Coronary artery (tissue), 2 donors: Measurements from ENCODE around the gene ACAA2.

ENCODE experiments used
- DNase-seq: peaks from one replicate; pipeline ENCODE4 v3.0.0-alpha.2; 2017; ENCODE audit warnings: low spot score
- H3K27ac ChIP-seq, 2 donors: fragments of 200-600 bp; sonication (generic); one replicate each; pipeline ENCODE4 v1.5.1; 2016 to 2019
- H3K4me3 ChIP-seq: fragments of 200-600 bp; sonication (generic); 2 replicates; pipeline ENCODE4 v1.5.1; 2016; ENCODE audit warnings: mild to moderate bottlenecking, moderate library complexity
- CTCF ChIP-seq: fragments of 200-600 bp; sonication (generic); IDR thresholded peaks from one replicate; pipeline ENCODE4 v1.5.1; 2019; ENCODE audit warnings: antibody characterized with exemption

The ACAA2 gene

GRCh38 chr18:49845629-49846360, 32.5 kb upstream of the ACAA2 start:
- no peak for DNase-seq
- TF ChIP-seq CTCF: no peak
- no peak overlapping the region for H3K27ac ChIP-seq
- no peak overlapping the region for H3K4me3 ChIP-seq

GRCh38 chr18:49844903-49845302, 31.6 kb upstream of the ACAA2 start:
- H3K4me3 ChIP-seq: no peak overlapping the region
- H3K27ac ChIP-seq: no peak overlapping the region
- DNase-seq: no peak
- no peak for TF ChIP-seq CTCF

GRCh38 chr18:49843778-49844625, 30.7 kb upstream of the ACAA2 start:
- TF ChIP-seq CTCF: no peak
- Histone ChIP-seq H3K27ac (no peak overlapping the region), H3K4me3 (no peak overlapping the region)
- DNase-seq: no peak

GRCh38 chr18:49843131-49843530, 29.8 kb upstream of the ACAA2 start:
- no peak for TF ChIP-seq CTCF
- DNase-seq: no peak
- H3K27ac ChIP-seq: no peak overlapping the region
- H3K4me3 ChIP-seq: no peak overlapping the region

GRCh38 chr18:49842656-49843055, 29.3 kb upstream of the ACAA2 start:
- no peak for TF ChIP-seq CTCF
- H3K27ac ChIP-seq: no peak overlapping the region
- H3K4me3 ChIP-seq: no peak overlapping the region
- DNase-seq: no peak

GRCh38 chr18:49841236-49842217, 28.2 kb upstream of the ACAA2 start:
- no peak overlapping the region for H3K4me3 ChIP-seq
- DNase-seq: no peak
- TF ChIP-seq CTCF: no peak
- H3K27ac ChIP-seq: no peak overlapping the region
